ENCODE results near the gene TIMM23.
"Not testable (repeated sequence)": the region's sequence is repeated elsewhere in the genome, so short reads cannot be mapped to it uniquely, and the experiment has no call there.

- not testable (repeated sequence) for TF ChIP-seq POLR2A (IDR thresholded peaks at IDR 0.05; ENCODE audit: low read depth, low read length); TAF1 (IDR thresholded peaks at IDR 0.05; ENCODE audit: low read depth, low read length); POLR2AphosphoS5 (IDR thresholded peaks at IDR 0.05; ENCODE audit: low read depth, low read length); POU2F2 (IDR thresholded peaks at IDR 0.05; ENCODE audit: low read depth, low read length); PAX5 (IDR thresholded peaks at IDR 0.05; ENCODE audit: insufficient read depth, low read length, severe bottlenecking); SPI1 (IDR thresholded peaks at IDR 0.05; ENCODE audit: low read depth, low read length)
Measured at GRCh38 chr10:45956634-45957033, 15.7 kb upstream of the TIMM23 start.

Measured in GM12891 (cell line).